H1 (cell line): ENCODE measurements around the gene GIGYF2. TPM values are rescaled to one million over a fixed set of nuclear protein-coding genes. Genes with fewer than 3 reads are reported as not detected.

Source experiments
- CTCF ChIA-PET: fragments of 300-600 bp; sonication (Branson Sonifier 250); formaldehyde crosslinking; loops from one replicate; lab custom pipeline; 2021; ENCODE audit not compliant: partially characterized antibody; lab: Charles Lee
- POLR2A ChIA-PET: fragments of 300-600 bp; sonication (Branson Sonifier 250); formaldehyde crosslinking; loops from one replicate; lab custom pipeline; 2021; ENCODE audit warnings: inconsistent platforms; ENCODE audit not compliant: partially characterized antibody; lab: Charles Lee
- DNase-seq, 2 experiments: peaks; one replicate each; pipeline versions ENCODE4 v3.0.0 to v3.0.0-alpha.2; 2010 to 2022; ENCODE audit warnings: low spot score in 2 of 2, low read depth in 1 of 2, mixed read lengths in 1 of 2
- FAIRE-seq: peaks from 2 replicates; lab custom pipeline; 2011; peaks lifted over from hg19 to GRCh38; lab: Jason Lieb, UNC
- H2AFZ ChIP-seq: 2 replicates; pipeline ENCODE4 v1.8.1; 2012; ENCODE audit warnings: low read length, inconsistent platforms
- H2AK5ac ChIP-seq: 2 replicates; pipeline ENCODE4 v1.6.1; 2013; ENCODE audit warnings: low read depth, low read length
- H2BK120ac ChIP-seq: replicated peaks from 2 replicates; pipeline ENCODE3; 2013; ENCODE audit warnings: low read depth, low read length, inconsistent platforms
- H2BK12ac ChIP-seq: 2 replicates; pipeline ENCODE4 v1.6.1; 2013; ENCODE audit warnings: low read depth, low read length
- H2BK15ac ChIP-seq: 2 replicates; pipeline ENCODE4 v1.6.1; 2013; ENCODE audit warnings: low read length
- H2BK20ac ChIP-seq: 2 replicates; pipeline ENCODE4 v1.6.1; 2013; ENCODE audit warnings: low read length
- H2BK5ac ChIP-seq: 2 replicates; pipeline ENCODE4 v1.6.1; 2013; ENCODE audit warnings: low read depth, low read length
- H3K14ac ChIP-seq: 2 replicates; pipeline ENCODE4 v1.6.1; 2013; ENCODE audit warnings: inconsistent platforms; ENCODE audit not compliant: insufficient read length
- H3K18ac ChIP-seq: 2 replicates; pipeline ENCODE4 v1.6.1; 2013; ENCODE audit warnings: low read length; ENCODE audit errors: extremely low read depth
- H3K23ac ChIP-seq: 2 replicates; pipeline ENCODE4 v1.6.1; 2013; ENCODE audit warnings: inconsistent platforms; ENCODE audit not compliant: insufficient read length
- H3K23me2 ChIP-seq: 2 replicates; pipeline ENCODE4 v1.6.1; 2013; ENCODE audit warnings: low read depth, low read length
- H3K27ac ChIP-seq: 2 replicates; pipeline ENCODE4 v1.6.1; 2011; ENCODE audit warnings: low read depth, low read length, inconsistent platforms
- H3K27me3 ChIP-seq, 4 experiments: replicated peaks in 1 of 4; 1 replicate in 1 of 4; 2 replicates in 3 of 4; pipeline versions ENCODE4 v1.6.1 to v1.8.1; 2011 to 2013; ENCODE audit warnings: low read length in 3 of 4, mild to moderate bottlenecking in 3 of 4, inconsistent platforms in 2 of 4, mixed read lengths in 2 of 4, moderate library complexity in 1 of 4; ENCODE audit not compliant: control insufficient read depth in 3 of 4, insufficient read depth in 3 of 4; ENCODE audit errors: extremely low read depth in 1 of 4
- H3K36me3 ChIP-seq, 4 experiments: 2 replicates each; pipeline versions ENCODE4 v1.6.1 to v1.8.1; 2011 to 2013; ENCODE audit warnings: mild to moderate bottlenecking in 4 of 4, low read length in 3 of 4, moderate library complexity in 2 of 4, control low read depth in 1 of 4, inconsistent platforms in 1 of 4; ENCODE audit not compliant: insufficient read depth in 4 of 4, control insufficient read depth in 2 of 4
- H3K4ac ChIP-seq: replicated peaks from 2 replicates; pipeline ENCODE3; 2013; ENCODE audit warnings: low read length, low read depth, mixed read lengths, inconsistent platforms; ENCODE audit not compliant: insufficient read length
- H3K4me1 ChIP-seq, 4 experiments: replicated peaks in 1 of 4; 1 replicate in 1 of 4; 2 replicates in 3 of 4; pipeline versions ENCODE4 v1.6.1 to v1.8.1; 2011 to 2013; ENCODE audit warnings: low read length in 3 of 4, inconsistent platforms in 2 of 4, mixed read lengths in 1 of 4; ENCODE audit not compliant: insufficient read depth in 4 of 4, control insufficient read depth in 3 of 4
- H3K4me2 ChIP-seq, 2 experiments: 2 replicates each; pipeline versions ENCODE4 v1.6.1 to v1.8.1; 2011 to 2013; ENCODE audit warnings: low read depth in 2 of 2, low read length in 2 of 2, control low read depth in 1 of 2, inconsistent platforms in 1 of 2, mild to moderate bottlenecking in 1 of 2; ENCODE audit not compliant: insufficient read depth in 1 of 2
- H3K4me3 ChIP-seq, 4 experiments: fragments of 200-600, 300-600 bp in 1 of 4; sonication (generic), shearing (Covaris generic), sonication (Bioruptor Twin) in 1 of 4; 2 replicates each; pipeline versions ENCODE4 v1.5.1 to v1.8.1; 2011 to 2016; ENCODE audit warnings: low read length in 4 of 4, low read depth in 3 of 4, control low read depth in 2 of 4, inconsistent platforms in 2 of 4, mild to moderate bottlenecking in 2 of 4, mixed read lengths in 1 of 4, moderate library complexity in 1 of 4; ENCODE audit not compliant: insufficient read depth in 2 of 4; ENCODE audit errors: extremely low read depth in 1 of 4
- H3K56ac ChIP-seq: replicated peaks from 2 replicates; pipeline ENCODE3; 2013; ENCODE audit warnings: low read depth, mild to moderate bottlenecking, mixed read lengths, low read length, inconsistent platforms; ENCODE audit not compliant: insufficient read length
- H3K79me1 ChIP-seq: 2 replicates; pipeline ENCODE4 v1.6.1; 2013; ENCODE audit warnings: low read depth, low read length, control low read depth
- H3K79me2 ChIP-seq, 2 experiments: 2 replicates each; pipeline versions ENCODE4 v1.6.1 to v1.8.1; 2012 to 2013; ENCODE audit warnings: low read length in 2 of 2, mild to moderate bottlenecking in 2 of 2, inconsistent platforms in 1 of 2; ENCODE audit not compliant: insufficient read depth in 2 of 2, control insufficient read depth in 1 of 2
- H3K9ac ChIP-seq, 4 experiments: replicated peaks in 1 of 4; 1 replicate in 1 of 4; 2 replicates in 3 of 4; pipeline versions ENCODE4 v1.6.1 to v1.8.1; 2011 to 2013; ENCODE audit warnings: low read depth in 3 of 4, low read length in 3 of 4, control low read depth in 2 of 4, mild to moderate bottlenecking in 2 of 4, moderate library complexity in 2 of 4, inconsistent platforms in 1 of 4; ENCODE audit errors: extremely low read depth in 1 of 4
- H3K9me3 ChIP-seq, 2 experiments: 2 replicates each; pipeline versions ENCODE4 v1.6.1 to v1.8.1; 2012 to 2013; ENCODE audit warnings: mild to moderate bottlenecking in 2 of 2, moderate library complexity in 2 of 2, control low read depth in 1 of 2, inconsistent platforms in 1 of 2, low read depth in 1 of 2, low read length in 1 of 2, mixed read lengths in 1 of 2; ENCODE audit not compliant: insufficient read depth in 2 of 2
- H4K20me1 ChIP-seq, 2 experiments: replicated peaks in 1 of 2; 2 replicates each; pipeline versions ENCODE3 to v1.8.1; 2011 to 2013; ENCODE audit warnings: inconsistent platforms in 2 of 2, low read length in 2 of 2, mild to moderate bottlenecking in 1 of 2; ENCODE audit not compliant: insufficient read depth in 2 of 2, control insufficient read depth in 1 of 2
- H4K5ac ChIP-seq: 2 replicates; pipeline ENCODE4 v1.6.1; 2013; ENCODE audit warnings: low read length, low read depth, mixed read lengths, inconsistent platforms; ENCODE audit not compliant: insufficient read length
- H4K8ac ChIP-seq: 2 replicates; pipeline ENCODE4 v1.8.0; 2013; ENCODE audit warnings: mild to moderate bottlenecking, moderate library complexity, low read length, inconsistent platforms; ENCODE audit not compliant: insufficient read depth; ENCODE audit errors: extremely low read depth
- H4K91ac ChIP-seq: replicated peaks from 2 replicates; pipeline ENCODE3; 2013; ENCODE audit warnings: low read length, mixed read lengths, inconsistent platforms; ENCODE audit not compliant: insufficient read length
- CEBPB ChIP-seq: IDR thresholded peaks from 2 replicates; pipeline ENCODE4 v1.6.1; 2012; ENCODE audit warnings: low read depth, low read length
- CHD1 ChIP-seq: IDR thresholded peaks from 2 replicates; pipeline ENCODE4 v1.6.1; 2012; ENCODE audit warnings: low read depth, low read length, improper control_type of control experiment
- CHD2 ChIP-seq: IDR thresholded peaks from 2 replicates; pipeline ENCODE4 v1.6.1; 2012; ENCODE audit warnings: low read length, improper control_type of control experiment
- E2F6 ChIP-seq: IDR thresholded peaks from 2 replicates; pipeline ENCODE4 v1.6.1; 2012; ENCODE audit warnings: inconsistent platforms
- PHF8 ChIP-seq: fragments of 200-600 bp; sonication (generic); conservative IDR thresholded peaks from 2 replicates; pipeline ENCODE4 v1.7.1; 2012; ENCODE audit warnings: low read depth, mild to moderate bottlenecking, inconsistent platforms, low read length, moderate library complexity
- POLR2AphosphoS5 ChIP-seq: IDR thresholded peaks from 2 replicates; pipeline ENCODE4 v1.6.1; 2011; ENCODE audit warnings: low read depth, low read length
- RFX5 ChIP-seq: IDR thresholded peaks from 2 replicates; pipeline ENCODE4 v1.6.1; 2011; ENCODE audit warnings: low read depth, low read length, improper control_type of control experiment, borderline replicate concordance
- SIN3A ChIP-seq, 2 experiments: IDR thresholded peaks in 1 of 2; conservative IDR thresholded peaks in 1 of 2; 2 replicates each; pipeline ENCODE4 v1.6.1; 2011 to 2012; ENCODE audit warnings: low read length in 2 of 2, improper control_type of control experiment in 1 of 2, low read depth in 1 of 2, mild to moderate bottlenecking in 1 of 2
- SP1 ChIP-seq: IDR thresholded peaks from 2 replicates; pipeline ENCODE4 v1.6.1; 2011; ENCODE audit warnings: low read depth, low read length
- TAF1 ChIP-seq: IDR thresholded peaks from 2 replicates; pipeline ENCODE4 v1.6.1; 2011; ENCODE audit warnings: mild to moderate bottlenecking, low read depth, low read length
- TAF7 ChIP-seq: optimal IDR thresholded peaks from 2 replicates; pipeline ENCODE3; 2011; ENCODE audit warnings: low read depth, mild to moderate bottlenecking, inconsistent platforms, low read length, moderate library complexity, borderline replicate concordance
- TBP ChIP-seq: IDR thresholded peaks from 2 replicates; pipeline ENCODE4 v1.6.1; 2011; ENCODE audit warnings: low read depth, low read length, improper control_type of control experiment
- TCF12 ChIP-seq: IDR thresholded peaks from 2 replicates; pipeline ENCODE4 v1.6.1; 2011; ENCODE audit warnings: low read depth, mild to moderate bottlenecking, low read length
- TEAD4 ChIP-seq: IDR thresholded peaks from 2 replicates; pipeline ENCODE4 v1.6.1; 2012; ENCODE audit warnings: low read depth, low read length, inconsistent platforms, mixed read lengths
- ZNF274 ChIP-seq: IDR thresholded peaks from 2 replicates; pipeline ENCODE4 v1.7.0; 2012; ENCODE audit warnings: low read length, borderline replicate concordance; ENCODE audit errors: extremely low read depth
- WGBS, 2 experiments: shearing (Covaris generic) in 1 of 2; methylation state at CpG; one replicate each; pipeline versions ENCODE4 v1.1.6 to v1.1.7; 2013 to 2015; ENCODE audit warnings: low lambda C conversion rate in 2 of 2, mixed read lengths in 2 of 2, inconsistent platforms in 1 of 2, low coverage in 1 of 2, missing lambda C conversion rate in 1 of 2; ENCODE audit not compliant: insufficient replicate concordance in 2 of 2, insufficient coverage in 1 of 2, insufficient read length in 1 of 2; ENCODE audit errors: extremely low coverage in 1 of 2, missing lambda C conversion rate in 1 of 2; 5-methylcytosine and 5-hydroxymethylcytosine counted together
- polyA plus RNA-seq, 7 experiments: library from polyadenylated mRNA; depleted of rRNA in 3 of 7; stranded (reverse) in 5 of 7; unstranded in 2 of 7; fragments of >200 nt in 5 of 7; fragments of 200-250 nt in 2 of 7; gene quantifications; 1 replicate in 5 of 7; 2 replicates in 1 of 7; 4 replicates in 1 of 7; pipeline versions ENCODE4 v1.2.1 to v1.2.3, GENCODE V29; 2011 to 2013; ENCODE audit warnings: missing spikeins in 2 of 7, mixed read lengths in 2 of 7
- total RNA-seq: library from RNA; stranded (reverse); fragmentation: NEBNext Ultra II Directional; extraction: Animal tissue kit (Norgen Biotek cat#: 25700); gene quantifications from 2 replicates; pipeline ENCODE4 v1.2.1, GENCODE V29; 2021

Gene GIGYF2
- total and polyA plus RNA-seq, 2 of the 8 experiments (the other 6 are each of a cell fraction or from before 2014, with no cell fraction given): 22.3 to 62.0 TPM

GRCh38 chr2:232791518-232791917 is 94.4 kb downstream of the GIGYF2 start:
- no peak overlapping the region for H4K8ac ChIP-seq
- no peak for FAIRE-seq
- ChIA-PET CTCF (interaction anchor here (0.9 to 1.1 kb wide), 3 partner anchors 18 to 653 kb away, joined by 3 read pairs; no protein-coding TSS in a partner anchor), POLR2A (no interaction called here)
- H2AFZ ChIP-seq: no peak overlapping the region
- H3K9me3 ChIP-seq: no peaks in the 10 kb centered on the region
- H3K4me2 ChIP-seq: no peak overlapping the region
- H3K18ac ChIP-seq: no peak overlapping the region
- no peaks in the 10 kb centered on the region; a peak in 1 of 4 replicates for H3K79me2 ChIP-seq
- no peak overlapping the region for H2AK5ac ChIP-seq
- WGBS, 2 experiments: 91% methylated on average over 4 of the region's 4 CpGs; no CpG with 5 or more reads in 1 of the 2 experiments
- no peak overlapping the region for H3K27ac ChIP-seq
- H3K27me3 ChIP-seq: no peaks in the 10 kb centered on the region
- no peak overlapping the region for H3K4me3 ChIP-seq
- no peak overlapping the region for H2BK5ac ChIP-seq
- H3K23me2 ChIP-seq: no peaks in the 10 kb centered on the region; the same call in 1 of the 2 replicates
- no peak overlapping the region for H2BK12ac ChIP-seq
- no peak overlapping the region for H3K56ac ChIP-seq
- no peaks in the 10 kb centered on the region; the same call in 1 of the 2 replicates for H3K79me1 ChIP-seq
- H3K36me3 ChIP-seq: peaks cover 13 to 67% (median 42%) of the 10 kb centered on the region in 4 experiments
- H3K14ac ChIP-seq: no peak overlapping the region
- no peaks in the 10 kb centered on the region for H4K20me1 ChIP-seq
- H2BK120ac ChIP-seq: no peak overlapping the region
- no peak overlapping the region for H4K91ac ChIP-seq
- no peak overlapping the region for H4K5ac ChIP-seq
- H3K23ac ChIP-seq: no peak overlapping the region
- no peak overlapping the region for H2BK15ac ChIP-seq
- H3K4ac ChIP-seq: no peak overlapping the region
- no peak for DNase-seq
- H3K9ac ChIP-seq: no peak overlapping the region
- H2BK20ac ChIP-seq: no peak overlapping the region
- no peaks in the 10 kb centered on the region for H3K4me1 ChIP-seq
- TF ChIP-seq RFX5 (no peak), TAF1 (no peak), POLR2AphosphoS5 (no peak), CHD2 (no peak), E2F6 (no peak), TEAD4 (no peak), ZNF274 (no peak), TCF12 (no peak), SP1 (no peak), TBP (no peak), CHD1 (no peak), SIN3A (conservative IDR thresholded peaks at IDR 0.05 in 1 of 2, IDR thresholded peaks at IDR 0.05 in 1 of 2; ENCODE audit: low read depth in 1 of 2, low read length in 2 of 2) (no peak), CEBPB (no peak), TAF7 (no peak), PHF8 (no peak)
